HG03135 (cell line): ENCODE measurements around the gene UBN1.

ENCODE experiments used
- ATAC-seq: cut with Tn5 transposase; IDR thresholded peaks from one replicate; pipeline ENCODE4 v1.9.1; 2021; ENCODE audit warnings: mild to moderate bottlenecking, moderate library complexity; ENCODE audit not compliant: unreplicated experiment

The UBN1 gene

GRCh38 chr16:4846901-4847773, at the start of gene UBN1, which contains the start of gene GLYR1:
Gene UBN1 (plus strand): TSS chr16:4847481. CDS start chr16:4852918, 5,437 bp downstream.
Gene GLYR1 (minus strand): TSS chr16:4847288. CDS start chr16:4847265, 23 bp downstream.
- ATAC-seq, result peak; percentile 86

- no peak for ATAC-seq
Measured at GRCh38 chr16:4797805-4798252, 49.5 kb upstream of the UBN1 start.

- no peak for ATAC-seq
Measured at GRCh38 chr16:4798456-4798855, 48.8 kb upstream of the UBN1 start.

- ATAC-seq, result no peak
Measured at GRCh38 chr16:4799171-4799855, 48.0 kb upstream of the UBN1 start.

- ATAC-seq, result no peak
Measured at GRCh38 chr16:4800290-4801041, 46.8 kb upstream of the UBN1 start.

- no peak for ATAC-seq
Measured at GRCh38 chr16:4801051-4801961, 46.0 kb upstream of the UBN1 start.

- peak; percentile 56 for ATAC-seq
Measured at GRCh38 chr16:4801962-4802658, 45.2 kb upstream of the UBN1 start, which contains the start of gene ROGDI. Gene ROGDI (minus strand): TSS chr16:4802633. CDS start chr16:4802571, 62 bp downstream.

- ATAC-seq, result peak; percentile 91
Measured at GRCh38 chr16:4802659-4803287, 44.5 kb upstream of the UBN1 start.

GRCh38 chr16:4803401-4803844, 43.9 kb upstream of the UBN1 start:
- ATAC-seq, result no peak

GRCh38 chr16:4803898-4804762, 43.2 kb upstream of the UBN1 start:
- no peak for ATAC-seq

- ATAC-seq, result no peak
Measured at GRCh38 chr16:4805231-4805630, 42.0 kb upstream of the UBN1 start.

- no peak for ATAC-seq
Measured at GRCh38 chr16:4806280-4806679, 41.0 kb upstream of the UBN1 start.

- no peak for ATAC-seq
Measured at GRCh38 chr16:4811242-4811641, 36.0 kb upstream of the UBN1 start.

GRCh38 chr16:4811773-4812172, 35.5 kb upstream of the UBN1 start:
- ATAC-seq, result no peak

- ATAC-seq, result no peak
Measured at GRCh38 chr16:4813251-4814003, 33.9 kb upstream of the UBN1 start.

- no peak for ATAC-seq
Measured at GRCh38 chr16:4814046-4814445, 33.2 kb upstream of the UBN1 start.

GRCh38 chr16:4814542-4815173, 32.6 kb upstream of the UBN1 start:
- no peak for ATAC-seq
